Smooth muscle cell (in vitro differentiated cells): Measurements from ENCODE around the gene GLS. TPM values are rescaled to one million over a fixed set of nuclear protein-coding genes. Genes with fewer than 3 reads are reported as not detected.
A peak's percentile ranks its signal among the peaks of the same experiment; 100 is the strongest.
"Not testable (repeated sequence)": the region's sequence is repeated elsewhere in the genome, so short reads cannot be mapped to it uniquely, and the experiment has no call there.

Experiments
- DNase-seq: peaks from one replicate; lab custom pipeline; 2025; ENCODE audit not compliant: unreplicated experiment; lab: John Stamatoyannopoulos, UW
- H2AFZ ChIP-seq: fragments of 200-600 bp; sonication (generic); 2 replicates; pipeline ENCODE4 v1.6.0; 2016; ENCODE audit warnings: antibody characterized with exemption, low read depth, mild to moderate bottlenecking
- H3F3A ChIP-seq: fragments of 200-600 bp; sonication (generic); 2 replicates; pipeline ENCODE4 v1.6.0; 2017; ENCODE audit warnings: antibody characterized with exemption, low read depth
- H3K27ac ChIP-seq: fragments of 200-600 bp; sonication (generic); 2 replicates; pipeline ENCODE4 v1.5.1; 2016; ENCODE audit warnings: low read depth, mild to moderate bottlenecking
- H3K27me3 ChIP-seq: fragments of 200-600 bp; sonication (generic); 2 replicates; pipeline ENCODE4 v1.6.1; 2016; ENCODE audit warnings: low read depth, mild to moderate bottlenecking
- H3K36me3 ChIP-seq: fragments of 200-600 bp; sonication (generic); 2 replicates; pipeline ENCODE4 v1.5.1; 2016; ENCODE audit warnings: low read depth
- H3K4me1 ChIP-seq: fragments of 200-600 bp; sonication (generic); 2 replicates; pipeline ENCODE4 v1.5.1; 2016; ENCODE audit warnings: low read depth
- H3K4me2 ChIP-seq: fragments of 200-600 bp; sonication (generic); 2 replicates; pipeline ENCODE4 v1.6.0; 2016; ENCODE audit warnings: mild to moderate bottlenecking
- H3K4me3 ChIP-seq: fragments of 200-600 bp; sonication (generic); 2 replicates; pipeline ENCODE4 v1.5.1; 2016; ENCODE audit warnings: mild to moderate bottlenecking
- H3K79me2 ChIP-seq: fragments of 200-600 bp; sonication (generic); 2 replicates; pipeline ENCODE4 v1.6.0; 2016; ENCODE audit warnings: low read depth, mild to moderate bottlenecking
- H3K9ac ChIP-seq: fragments of 200-600 bp; sonication (generic); 2 replicates; pipeline ENCODE4 v1.6.0; 2016; ENCODE audit warnings: low read depth
- H3K9me3 ChIP-seq: fragments of 200-600 bp; sonication (generic); replicated peaks from 2 replicates; pipeline ENCODE4 v1.5.1; 2016; ENCODE audit warnings: low read depth
- H4K20me1 ChIP-seq: fragments of 200-600 bp; sonication (generic); 2 replicates; pipeline ENCODE4 v1.6.0; 2016; ENCODE audit warnings: low read depth
- WGBS: methylation state at CpG from one replicate; pipeline ENCODE4 v1.1.7; 2016; ENCODE audit warnings: low lambda C conversion rate; 5-methylcytosine and 5-hydroxymethylcytosine counted together
- polyA plus RNA-seq: library from polyadenylated mRNA; unstranded; fragments of >200 nt; fragmentation: Nextera tagmentation; extraction: Ambion mirVana; gene quantifications from 2 replicates; pipeline ENCODE4 v1.2.1, GENCODE V29; 2016
- total RNA-seq: library from RNA; depleted of rRNA; stranded (reverse); fragments of >200 nt; gene quantifications from 2 replicates; pipeline ENCODE4 v1.2.3, GENCODE V29; 2014
- TF ChIP-seq, protein P1 (sequence below): fragments of 200-600 bp; sonication (generic); IDR thresholded peaks from 2 replicates; pipeline ENCODE4 v1.5.1; 2017; ENCODE audit warnings: borderline replicate concordance, mild to moderate bottlenecking, antibody characterized with exemption; ENCODE audit not compliant: insufficient read depth, poor library complexity, severe bottlenecking

GLS gene
- total and polyA plus RNA-seq, 2 experiments from 2014 or later, result 76.2 to 454 TPM

DNA sequence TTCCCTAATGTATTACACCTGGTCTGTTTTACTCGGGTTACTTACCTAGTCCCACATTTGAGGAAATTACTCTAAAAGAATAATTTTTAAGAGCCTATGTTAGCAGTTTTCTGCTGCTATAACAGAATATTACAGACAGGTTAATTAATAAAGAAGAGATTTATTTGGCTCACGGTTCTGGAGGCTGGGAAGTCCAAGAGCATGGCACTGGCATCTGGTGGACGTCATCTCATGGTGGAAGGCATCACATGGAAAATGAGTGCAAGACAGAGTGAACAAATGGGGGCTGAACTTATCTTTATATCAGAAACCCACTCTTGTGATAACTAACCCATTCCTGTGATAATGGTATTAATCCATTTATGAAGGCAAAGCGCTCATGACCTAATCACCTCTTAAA is 12.8 kb upstream of the GLS start:
- Histone ChIP-seq H3K4me3 (no peak overlapping the region), H3F3A (peaks cover 30% of the 10 kb centered on the region), H3K27ac (peak overlapping the region; percentile 56), H3K9me3 (no peaks in the 10 kb centered on the region), H3K4me2 (peak overlapping the region; percentile 49), H3K36me3 (no peaks in the 10 kb centered on the region), H3K27me3 (no peaks in the 10 kb centered on the region), H3K4me1 (peaks cover 10% of the 10 kb centered on the region), H2AFZ (no peak overlapping the region), H3K9ac (no peak overlapping the region), H4K20me1 (no peaks in the 10 kb centered on the region), H3K79me2 (no peaks in the 10 kb centered on the region)
- TF ChIP-seq, protein P1, sequence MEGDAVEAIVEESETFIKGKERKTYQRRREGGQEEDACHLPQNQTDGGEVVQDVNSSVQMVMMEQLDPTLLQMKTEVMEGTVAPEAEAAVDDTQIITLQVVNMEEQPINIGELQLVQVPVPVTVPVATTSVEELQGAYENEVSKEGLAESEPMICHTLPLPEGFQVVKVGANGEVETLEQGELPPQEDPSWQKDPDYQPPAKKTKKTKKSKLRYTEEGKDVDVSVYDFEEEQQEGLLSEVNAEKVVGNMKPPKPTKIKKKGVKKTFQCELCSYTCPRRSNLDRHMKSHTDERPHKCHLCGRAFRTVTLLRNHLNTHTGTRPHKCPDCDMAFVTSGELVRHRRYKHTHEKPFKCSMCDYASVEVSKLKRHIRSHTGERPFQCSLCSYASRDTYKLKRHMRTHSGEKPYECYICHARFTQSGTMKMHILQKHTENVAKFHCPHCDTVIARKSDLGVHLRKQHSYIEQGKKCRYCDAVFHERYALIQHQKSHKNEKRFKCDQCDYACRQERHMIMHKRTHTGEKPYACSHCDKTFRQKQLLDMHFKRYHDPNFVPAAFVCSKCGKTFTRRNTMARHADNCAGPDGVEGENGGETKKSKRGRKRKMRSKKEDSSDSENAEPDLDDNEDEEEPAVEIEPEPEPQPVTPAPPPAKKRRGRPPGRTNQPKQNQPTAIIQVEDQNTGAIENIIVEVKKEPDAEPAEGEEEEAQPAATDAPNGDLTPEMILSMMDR, result no peak
- no peak for DNase-seq
- WGBS, result 74% methylated on average over 4 of the region's 4 CpGs

DNA sequence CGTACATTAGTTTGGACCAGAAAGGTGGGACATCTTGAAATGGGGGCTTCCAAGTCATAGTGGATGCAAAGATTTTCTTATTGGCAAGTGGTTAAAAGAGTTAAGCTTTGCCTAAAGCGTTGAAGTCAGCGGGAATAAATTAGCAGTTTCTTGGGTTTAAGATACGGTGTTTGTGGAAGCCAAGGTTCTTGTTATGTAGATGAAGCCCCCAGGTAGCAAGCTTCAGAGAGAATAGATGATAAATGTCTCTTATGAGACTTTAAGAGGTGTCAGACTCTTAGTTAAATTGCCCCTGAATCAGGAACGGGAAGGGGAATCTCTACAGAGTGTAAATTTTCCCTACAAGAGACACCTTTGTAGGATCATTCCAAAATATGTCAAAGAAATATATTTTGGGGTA is 10.9 kb upstream of the GLS start:
- no peak overlapping the region for H3K4me2 ChIP-seq
- WGBS, result 75% methylated on average over 5 of the region's 5 CpGs

DNA sequence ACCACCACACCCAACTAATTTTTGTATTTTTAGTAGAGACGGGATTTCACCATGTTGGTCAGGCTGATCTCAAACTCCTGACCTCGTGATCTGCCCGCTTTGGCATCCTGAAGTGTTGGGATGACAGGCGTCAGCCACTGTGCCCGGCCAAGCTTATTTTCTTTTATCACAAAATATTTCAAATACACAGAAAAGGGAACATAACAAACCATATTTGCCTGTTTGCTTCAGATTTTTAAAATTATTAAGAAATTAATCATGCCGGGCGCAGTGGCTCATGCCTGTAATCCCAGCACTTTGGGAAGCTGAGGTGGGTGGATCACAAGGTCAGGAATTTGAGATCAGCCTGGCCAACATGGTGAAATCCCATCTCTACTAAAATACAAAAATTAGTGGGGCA is 7.2 kb upstream of the GLS start:
- not testable (repeated sequence) for H3F3A ChIP-seq, H4K20me1 ChIP-seq, H3K4me2 ChIP-seq, DNase-seq, H3K36me3 ChIP-seq, H3K27me3 ChIP-seq, H3K79me2 ChIP-seq, H3K4me1 ChIP-seq, H2AFZ ChIP-seq, H3K4me3 ChIP-seq, H3K9ac ChIP-seq, H3K9me3 ChIP-seq, H3K27ac ChIP-seq
- WGBS, result 94% methylated on average over 7 of the region's 7 CpGs

More for the DNA sequence above, 10.9 kb upstream of the GLS start:
- H3K79me2 ChIP-seq, result no peaks in the 10 kb centered on the region
- no peaks in the 10 kb centered on the region for H4K20me1 ChIP-seq
- H3K4me1 ChIP-seq, result no peaks in the 10 kb centered on the region
- no peak overlapping the region for H2AFZ ChIP-seq
- H3F3A ChIP-seq, result peaks cover 16% of the 10 kb centered on the region
- TF ChIP-seq, protein P1, result no peak
- no peaks in the 10 kb centered on the region for H3K9me3 ChIP-seq
- no peak overlapping the region for H3K4me3 ChIP-seq
- H3K9ac ChIP-seq, result no peak overlapping the region
- no peaks in the 10 kb centered on the region for H3K36me3 ChIP-seq
- H3K27me3 ChIP-seq, result no peaks in the 10 kb centered on the region
- H3K27ac ChIP-seq, result no peak overlapping the region
- DNase-seq, result no peak

DNA sequence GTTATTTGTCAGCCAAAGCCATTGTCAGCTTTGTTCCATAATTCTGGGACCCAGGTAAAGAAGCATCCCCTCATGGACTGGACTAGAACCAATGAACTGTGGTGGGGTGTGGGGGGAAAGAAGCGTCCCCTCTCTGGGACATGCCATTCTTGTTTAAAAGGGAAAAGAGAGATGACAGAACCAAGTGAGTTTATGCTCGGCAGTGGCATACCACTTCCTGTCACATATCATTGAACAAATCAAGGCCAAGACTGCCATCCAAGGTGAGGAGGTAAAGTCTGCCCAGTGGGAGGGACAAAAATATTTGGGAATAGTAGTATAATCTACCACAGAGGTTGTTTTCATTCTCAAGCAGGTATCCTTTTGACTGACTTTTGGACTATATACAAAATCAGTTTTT is 4.7 kb upstream of the GLS start:
- Histone ChIP-seq H3K27me3 (no peaks in the 10 kb centered on the region), H3K27ac (no peak overlapping the region), H3K4me2 (no peak overlapping the region), H2AFZ (no peak overlapping the region), H3K36me3 (no peaks in the 10 kb centered on the region), H4K20me1 (peaks cover 2% of the 10 kb centered on the region), H3K9ac (no peak overlapping the region), H3K79me2 (peaks cover 6% of the 10 kb centered on the region), H3K4me3 (no peak overlapping the region), H3K4me1 (peaks cover 6% of the 10 kb centered on the region), H3K9me3 (no peaks in the 10 kb centered on the region), H3F3A (no peaks in the 10 kb centered on the region)
- WGBS, result 90% methylated on average over 2 of the region's 2 CpGs
- TF ChIP-seq, protein P1, result no peak
- DNase-seq, result no peak
